H9 (cell line): ENCODE measurements around the gene HLA-A. TPM values are rescaled to one million over a fixed set of nuclear protein-coding genes. Genes with fewer than 3 reads are reported as not detected.

Experiments
- DNase-seq: peaks from one replicate; pipeline ENCODE4 v3.0.0-alpha.2; 2017
- H2AFZ ChIP-seq: one replicate; pipeline ENCODE4 v1.6.1; 2013; ENCODE audit warnings: mild to moderate bottlenecking, low read length, control low read depth, moderate library complexity
- H2AK5ac ChIP-seq: 2 replicates; pipeline ENCODE4 v1.6.1; 2013; ENCODE audit warnings: low read length, control low read depth, mixed read lengths; ENCODE audit not compliant: insufficient read length
- H2BK120ac ChIP-seq: one replicate; pipeline ENCODE4 v1.6.1; 2013; ENCODE audit warnings: low read depth, mild to moderate bottlenecking, low read length, control low read depth, inconsistent platforms; ENCODE audit not compliant: poor library complexity, severe bottlenecking
- H2BK12ac ChIP-seq: 2 replicates; pipeline ENCODE4 v1.6.1; 2013; ENCODE audit warnings: low read length, control low read depth, mixed read lengths, low read depth; ENCODE audit not compliant: insufficient read length
- H2BK15ac ChIP-seq: 2 replicates; pipeline ENCODE4 v1.6.1; 2013; ENCODE audit warnings: low read depth, low read length, control low read depth
- H2BK20ac ChIP-seq: one replicate; pipeline ENCODE4 v1.6.1; 2013; ENCODE audit warnings: low read depth, mild to moderate bottlenecking, low read length, control low read depth, inconsistent platforms; ENCODE audit not compliant: poor library complexity, severe bottlenecking
- H2BK5ac ChIP-seq: 2 replicates; pipeline ENCODE4 v1.6.1; 2013; ENCODE audit warnings: low read length, control low read depth, mixed read lengths; ENCODE audit not compliant: insufficient read length
- H3K14ac ChIP-seq: 2 replicates; pipeline ENCODE4 v1.6.1; 2013; ENCODE audit warnings: low read length, control low read depth; ENCODE audit not compliant: insufficient read depth
- H3K18ac ChIP-seq: 2 replicates; pipeline ENCODE4 v1.6.1; 2013; ENCODE audit warnings: low read depth, mild to moderate bottlenecking, mixed read lengths, low read length, control low read depth; ENCODE audit not compliant: insufficient read length
- H3K23ac ChIP-seq: 2 replicates; pipeline ENCODE4 v1.6.1; 2013; ENCODE audit warnings: low read length, control low read depth, mixed read lengths, low read depth; ENCODE audit not compliant: insufficient read length
- H3K23me2 ChIP-seq: 2 replicates; pipeline ENCODE4 v1.6.1; 2013; ENCODE audit warnings: low read depth, mild to moderate bottlenecking, mixed read lengths, low read length, control low read depth; ENCODE audit not compliant: insufficient read length, poor library complexity, severe bottlenecking
- H3K27ac ChIP-seq: 2 replicates; pipeline ENCODE4 v1.5.1; 2013; ENCODE audit warnings: low read length, control low read depth, mixed read lengths, low read depth; ENCODE audit not compliant: insufficient read length
- H3K27me3 ChIP-seq: 2 replicates; pipeline ENCODE4 v1.6.1; 2013; ENCODE audit warnings: low read length, control low read depth, inconsistent platforms; ENCODE audit not compliant: insufficient read depth
- H3K4ac ChIP-seq: 2 replicates; pipeline ENCODE4 v1.6.1; 2013; ENCODE audit warnings: low read depth, mild to moderate bottlenecking, control low read depth, inconsistent platforms, low read length, moderate library complexity
- H3K4me1 ChIP-seq: 2 replicates; pipeline ENCODE4 v1.6.1; 2013; ENCODE audit warnings: low read length, control low read depth, inconsistent platforms; ENCODE audit not compliant: insufficient read depth
- H3K4me2 ChIP-seq: 2 replicates; pipeline ENCODE4 v1.6.1; 2013; ENCODE audit warnings: low read length, control low read depth, mixed read lengths; ENCODE audit not compliant: insufficient read length, insufficient read depth
- H3K56ac ChIP-seq: 2 replicates; pipeline ENCODE4 v1.6.1; 2013; ENCODE audit warnings: low read depth, mild to moderate bottlenecking, mixed read lengths, low read length, control low read depth; ENCODE audit not compliant: insufficient read length
- H3K79me1 ChIP-seq: 2 replicates; pipeline ENCODE4 v1.6.1; 2013; ENCODE audit warnings: low read depth, mild to moderate bottlenecking, moderate library complexity, low read length, control low read depth, inconsistent platforms; ENCODE audit not compliant: insufficient read depth, poor library complexity, severe bottlenecking
- H3K79me2 ChIP-seq: 2 replicates; pipeline ENCODE4 v1.6.1; 2013; ENCODE audit warnings: low read length, control low read depth, inconsistent platforms; ENCODE audit not compliant: insufficient read depth
- H3K9ac ChIP-seq: 2 replicates; pipeline ENCODE4 v1.6.1; 2013; ENCODE audit warnings: low read length, control low read depth, mixed read lengths; ENCODE audit not compliant: insufficient read length; ENCODE audit errors: extremely low read depth
- H3K9me3 ChIP-seq: one replicate; pipeline ENCODE4 v1.6.1; 2013; ENCODE audit warnings: low read depth, low read length, inconsistent platforms; ENCODE audit not compliant: control insufficient read depth
- H3T11ph ChIP-seq: one replicate; pipeline ENCODE4 v1.6.1; 2013; ENCODE audit warnings: mild to moderate bottlenecking, low read length, control low read depth, inconsistent platforms
- H4K20me1 ChIP-seq: one replicate; pipeline ENCODE4 v1.6.1; 2013; ENCODE audit not compliant: control insufficient read depth, insufficient read length, insufficient read depth
- H4K5ac ChIP-seq: 2 replicates; pipeline ENCODE4 v1.6.1; 2013; ENCODE audit warnings: low read depth, mild to moderate bottlenecking, mixed read lengths, low read length, control low read depth; ENCODE audit not compliant: insufficient read length
- H4K8ac ChIP-seq: replicated peaks from 2 replicates; pipeline ENCODE4 v1.6.1; 2013; ENCODE audit warnings: low read length, control low read depth, mixed read lengths, low read depth; ENCODE audit not compliant: insufficient read length
- H4K91ac ChIP-seq: 2 replicates; pipeline ENCODE4 v1.6.1; 2013; ENCODE audit warnings: low read depth, mild to moderate bottlenecking, moderate library complexity, mixed read lengths, low read length, control low read depth; ENCODE audit not compliant: insufficient read length
- H3K27ac Mint-ChIP-seq, 3 experiments: 2 replicates in 2 of 3; 3 replicates in 1 of 3; pipeline ENCODE4 v1.8.0; 2020 to 2021; ENCODE audit warnings: mixed read lengths in 3 of 3, mild to moderate bottlenecking in 1 of 3, moderate library complexity in 1 of 3
- H3K27me3 Mint-ChIP-seq: 2 replicates; pipeline ENCODE4 v1.8.0; 2021; ENCODE audit warnings: low read depth, mild to moderate bottlenecking, moderate library complexity, mixed read lengths
- H3K36me3 Mint-ChIP-seq, 3 experiments: 2 replicates in 2 of 3; 3 replicates in 1 of 3; pipeline ENCODE4 v1.8.0; 2020 to 2021; ENCODE audit warnings: low read depth in 3 of 3, mixed read lengths in 3 of 3; ENCODE audit not compliant: insufficient read depth in 1 of 3
- H3K4me1 Mint-ChIP-seq, 2 experiments: 2 replicates each; pipeline ENCODE4 v1.8.0; 2020; ENCODE audit warnings: mixed read lengths in 2 of 2
- H3K4me3 Mint-ChIP-seq, 2 experiments: 2 replicates in 1 of 2; 3 replicates in 1 of 2; pipeline ENCODE4 v1.8.0; 2020 to 2021; ENCODE audit warnings: mild to moderate bottlenecking in 2 of 2, mixed read lengths in 2 of 2, moderate library complexity in 1 of 2
- H3K9me3 Mint-ChIP-seq, 2 experiments: 2 replicates in 1 of 2; 3 replicates in 1 of 2; pipeline ENCODE4 v1.8.0; 2020; ENCODE audit warnings: mild to moderate bottlenecking in 2 of 2, mixed read lengths in 2 of 2, moderate library complexity in 1 of 2
- WGBS: extraction: QIAGEN DNeasy Blood & Tissue Kit; methylation state at CpG from one replicate; pipeline ENCODE4 v1.1.7; 2013; ENCODE audit warnings: missing lambda C conversion rate, low lambda C conversion rate, mixed read lengths; ENCODE audit not compliant: insufficient read length; ENCODE audit errors: extremely low coverage; 5-methylcytosine and 5-hydroxymethylcytosine counted together
- total RNA-seq: library from RNA; stranded (reverse); gene quantifications from 2 replicates; pipeline ENCODE4 v1.2.1, GENCODE V29; 2021
- TF ChIP-seq, protein P1 (sequence below): fragments of 200-600 bp; sonication (generic); conservative IDR thresholded peaks from 3 replicates; pipeline ENCODE4 v1.8.0; 2021; ENCODE audit warnings: antibody characterized with exemption, mild to moderate bottlenecking

HLA-A gene
- total RNA-seq, 1 experiment from 2014 or later: 248 TPM

- H2BK120ac ChIP-seq: no peak overlapping the region
- H2BK20ac ChIP-seq: no peak overlapping the region
- H2BK15ac ChIP-seq: no peak overlapping the region
- H3K27ac Mint-ChIP-seq: no peak overlapping the region
- WGBS: no CpG with 5 or more reads among the region's 2 CpGs
- no peaks in the 10 kb centered on the region for H3K36me3 Mint-ChIP-seq
- H3K79me2 ChIP-seq: no peaks in the 10 kb centered on the region
- H2BK12ac ChIP-seq: no peak overlapping the region
- no peak overlapping the region for H4K5ac ChIP-seq
- no peak overlapping the region for H2AK5ac ChIP-seq
- H3K9me3 ChIP-seq: no peaks in the 10 kb centered on the region
- TF ChIP-seq, protein P1, sequence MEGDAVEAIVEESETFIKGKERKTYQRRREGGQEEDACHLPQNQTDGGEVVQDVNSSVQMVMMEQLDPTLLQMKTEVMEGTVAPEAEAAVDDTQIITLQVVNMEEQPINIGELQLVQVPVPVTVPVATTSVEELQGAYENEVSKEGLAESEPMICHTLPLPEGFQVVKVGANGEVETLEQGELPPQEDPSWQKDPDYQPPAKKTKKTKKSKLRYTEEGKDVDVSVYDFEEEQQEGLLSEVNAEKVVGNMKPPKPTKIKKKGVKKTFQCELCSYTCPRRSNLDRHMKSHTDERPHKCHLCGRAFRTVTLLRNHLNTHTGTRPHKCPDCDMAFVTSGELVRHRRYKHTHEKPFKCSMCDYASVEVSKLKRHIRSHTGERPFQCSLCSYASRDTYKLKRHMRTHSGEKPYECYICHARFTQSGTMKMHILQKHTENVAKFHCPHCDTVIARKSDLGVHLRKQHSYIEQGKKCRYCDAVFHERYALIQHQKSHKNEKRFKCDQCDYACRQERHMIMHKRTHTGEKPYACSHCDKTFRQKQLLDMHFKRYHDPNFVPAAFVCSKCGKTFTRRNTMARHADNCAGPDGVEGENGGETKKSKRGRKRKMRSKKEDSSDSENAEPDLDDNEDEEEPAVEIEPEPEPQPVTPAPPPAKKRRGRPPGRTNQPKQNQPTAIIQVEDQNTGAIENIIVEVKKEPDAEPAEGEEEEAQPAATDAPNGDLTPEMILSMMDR: no peak
- no peak overlapping the region for H2AFZ ChIP-seq
- H3K4me2 ChIP-seq: no peak overlapping the region
- H3K27me3 ChIP-seq: no peaks in the 10 kb centered on the region; the same call in 1 of the 2 replicates
- H2BK5ac ChIP-seq: no peak overlapping the region
- no peaks in the 10 kb centered on the region for H3K4me1 ChIP-seq
- H4K8ac ChIP-seq: no peak overlapping the region
- no peak overlapping the region for H3K9ac ChIP-seq
- no peak for DNase-seq
- H4K20me1 ChIP-seq: no peaks in the 10 kb centered on the region
- H3K56ac ChIP-seq: no peak overlapping the region
- no peak overlapping the region for H3K14ac ChIP-seq
- H3K4me3 Mint-ChIP-seq: no peak overlapping the region
- no peak overlapping the region for H4K91ac ChIP-seq
- H3K27ac ChIP-seq: no peak overlapping the region
- no peak overlapping the region for H3K18ac ChIP-seq
- H3K23ac ChIP-seq: no peak overlapping the region
- no peak overlapping the region for H3K4ac ChIP-seq
- no peaks in the 10 kb centered on the region for H3K23me2 ChIP-seq
- H3K4me1 Mint-ChIP-seq: peaks cover 4 to 5% of the 10 kb centered on the region in 2 experiments
- no peaks in the 10 kb centered on the region for H3K9me3 Mint-ChIP-seq
- peaks cover 10% of the 10 kb centered on the region for H3K27me3 Mint-ChIP-seq
- H3K79me1 ChIP-seq: no peaks in the 10 kb centered on the region
- no peak overlapping the region for H3T11ph ChIP-seq
Observed at GRCh38 chr6:29984992-29985391, 42.7 kb downstream of the HLA-A start.
